Central memory CD8-positive, alpha-beta T cell (primary cell): ENCODE measurements around the gene KCNQ1.

Experiments used
- ATAC-seq: fragments of 150-1000 bp; cut with Tn5 transposase; replicated peaks from 2 replicates; pipeline ENCODE4 v1.10.0; 2022; ENCODE audit warnings: mild to moderate bottlenecking, moderate FRiP score, moderate number of reproducible peaks; ENCODE audit not compliant: poor library complexity, severe bottlenecking; ENCODE audit errors: extremely low read depth
- DNase-seq, 2 donors: peaks; one replicate each; pipeline ENCODE4 v3.0.0; 2021; ENCODE audit warnings: low spot score in 2 of 2
- H3K27ac Mint-ChIP-seq: one replicate; pipeline ENCODE4 v1.8.0; 2022; ENCODE audit warnings: low read depth, mild to moderate bottlenecking, moderate library complexity, mixed read lengths
- H3K27me3 Mint-ChIP-seq: one replicate; pipeline ENCODE4 v1.8.0; 2022; ENCODE audit warnings: mixed read lengths
- H3K36me3 Mint-ChIP-seq: one replicate; pipeline ENCODE4 v1.8.0; 2022; ENCODE audit warnings: mild to moderate bottlenecking, moderate library complexity, mixed read lengths; ENCODE audit not compliant: insufficient read depth
- H3K4me1 Mint-ChIP-seq: one replicate; pipeline ENCODE4 v1.8.0; 2022; ENCODE audit warnings: mixed read lengths
- H3K4me3 Mint-ChIP-seq: one replicate; pipeline ENCODE4 v1.8.0; 2022; ENCODE audit warnings: mild to moderate bottlenecking, moderate library complexity, mixed read lengths
- H3K9me3 Mint-ChIP-seq: one replicate; pipeline ENCODE4 v1.8.0; 2022; ENCODE audit warnings: mixed read lengths

The KCNQ1 gene, protein sequence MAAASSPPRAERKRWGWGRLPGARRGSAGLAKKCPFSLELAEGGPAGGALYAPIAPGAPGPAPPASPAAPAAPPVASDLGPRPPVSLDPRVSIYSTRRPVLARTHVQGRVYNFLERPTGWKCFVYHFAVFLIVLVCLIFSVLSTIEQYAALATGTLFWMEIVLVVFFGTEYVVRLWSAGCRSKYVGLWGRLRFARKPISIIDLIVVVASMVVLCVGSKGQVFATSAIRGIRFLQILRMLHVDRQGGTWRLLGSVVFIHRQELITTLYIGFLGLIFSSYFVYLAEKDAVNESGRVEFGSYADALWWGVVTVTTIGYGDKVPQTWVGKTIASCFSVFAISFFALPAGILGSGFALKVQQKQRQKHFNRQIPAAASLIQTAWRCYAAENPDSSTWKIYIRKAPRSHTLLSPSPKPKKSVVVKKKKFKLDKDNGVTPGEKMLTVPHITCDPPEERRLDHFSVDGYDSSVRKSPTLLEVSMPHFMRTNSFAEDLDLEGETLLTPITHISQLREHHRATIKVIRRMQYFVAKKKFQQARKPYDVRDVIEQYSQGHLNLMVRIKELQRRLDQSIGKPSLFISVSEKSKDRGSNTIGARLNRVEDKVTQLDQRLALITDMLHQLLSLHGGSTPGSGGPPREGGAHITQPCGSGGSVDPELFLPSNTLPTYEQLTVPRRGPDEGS

DNA sequence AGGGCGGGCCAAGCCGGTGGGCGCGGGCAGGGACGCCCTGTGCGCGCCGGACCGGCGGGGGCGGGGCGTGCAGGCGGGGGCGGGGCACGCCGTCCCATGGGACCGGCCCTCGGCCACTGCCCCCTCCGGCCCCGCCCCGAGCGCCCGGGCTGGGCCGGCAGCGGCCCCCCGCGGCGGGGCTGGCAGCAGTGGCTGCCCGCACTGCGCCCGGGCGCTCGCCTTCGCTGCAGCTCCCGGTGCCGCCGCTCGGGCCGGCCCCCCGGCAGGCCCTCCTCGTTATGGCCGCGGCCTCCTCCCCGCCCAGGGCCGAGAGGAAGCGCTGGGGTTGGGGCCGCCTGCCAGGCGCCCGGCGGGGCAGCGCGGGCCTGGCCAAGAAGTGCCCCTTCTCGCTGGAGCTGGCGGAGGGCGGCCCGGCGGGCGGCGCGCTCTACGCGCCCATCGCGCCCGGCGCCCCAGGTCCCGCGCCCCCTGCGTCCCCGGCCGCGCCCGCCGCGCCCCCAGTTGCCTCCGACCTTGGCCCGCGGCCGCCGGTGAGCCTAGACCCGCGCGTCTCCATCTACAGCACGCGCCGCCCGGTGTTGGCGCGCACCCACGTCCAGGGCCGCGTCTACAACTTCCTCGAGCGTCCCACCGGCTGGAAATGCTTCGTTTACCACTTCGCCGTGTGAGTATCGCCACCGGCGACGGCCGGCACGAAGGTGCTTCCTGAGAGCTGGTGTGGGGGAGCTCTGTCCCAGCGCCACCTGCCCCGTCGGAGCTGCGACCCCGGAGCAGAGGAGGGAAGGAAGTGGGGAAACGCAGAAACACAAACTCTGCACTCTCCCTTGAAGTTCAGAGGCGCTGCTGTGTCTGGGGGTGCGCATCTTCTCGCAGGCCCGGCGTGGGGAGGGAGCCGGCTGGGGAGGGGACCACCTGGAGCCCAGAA, at the start of gene KCNQ1:
KCNQ1 (plus strand) TSS at position 188 of the 925 bp plus-strand sequence; CDS start at position 279, 91 bp downstream.
- H3K4me1 Mint-ChIP-seq, result peaks cover 32% of the 10 kb centered on the region
- H3K4me3 Mint-ChIP-seq, result peak within 1 kb of the TSS; percentile 87
- H3K9me3 Mint-ChIP-seq, result no peaks in the 10 kb centered on the region
- ATAC-seq (peak; percentile 34), DNase-seq (no peak)
- H3K27me3 Mint-ChIP-seq, result peaks cover 16% of the 10 kb centered on the region
- peaks cover 2% of the 10 kb centered on the region for H3K36me3 Mint-ChIP-seq
- no peak within 1 kb of the TSS for H3K27ac Mint-ChIP-seq

DNA sequence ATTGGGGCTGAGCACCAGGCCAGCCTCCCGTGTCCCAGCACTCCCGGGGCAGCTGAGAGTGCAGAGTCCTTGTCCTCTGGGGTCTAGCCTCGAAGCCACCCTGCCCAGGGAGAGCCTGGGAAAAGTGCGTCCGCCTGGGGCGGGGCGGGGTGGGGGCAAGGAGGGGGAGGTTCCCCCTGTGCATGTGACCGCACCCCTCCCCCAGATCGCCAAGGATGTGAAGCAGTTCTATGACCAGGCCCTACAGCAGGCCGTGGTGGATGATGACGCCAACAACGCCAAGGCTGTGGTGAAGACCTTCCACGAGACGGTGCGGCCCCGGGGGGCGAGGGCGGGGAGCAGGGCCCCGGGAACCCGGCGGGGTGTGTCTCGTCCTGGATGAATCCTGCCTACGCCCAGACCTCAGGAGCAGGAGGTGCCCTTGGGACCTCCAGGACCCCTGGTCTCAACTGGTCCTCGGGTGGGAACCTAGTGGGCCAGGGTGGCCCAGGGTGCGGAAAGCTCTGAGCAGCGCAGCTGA, 49.5 kb upstream of the KCNQ1 start:
- ATAC-seq (no peak), DNase-seq (no peak)
- H3K4me3 Mint-ChIP-seq, result peak overlapping the region; percentile 48
- no peaks in the 10 kb centered on the region for H3K27me3 Mint-ChIP-seq
- peaks cover 11% of the 10 kb centered on the region for H3K4me1 Mint-ChIP-seq
- peaks cover 41% of the 10 kb centered on the region for H3K36me3 Mint-ChIP-seq
- H3K9me3 Mint-ChIP-seq, result no peaks in the 10 kb centered on the region
- no peak overlapping the region for H3K27ac Mint-ChIP-seq

DNA sequence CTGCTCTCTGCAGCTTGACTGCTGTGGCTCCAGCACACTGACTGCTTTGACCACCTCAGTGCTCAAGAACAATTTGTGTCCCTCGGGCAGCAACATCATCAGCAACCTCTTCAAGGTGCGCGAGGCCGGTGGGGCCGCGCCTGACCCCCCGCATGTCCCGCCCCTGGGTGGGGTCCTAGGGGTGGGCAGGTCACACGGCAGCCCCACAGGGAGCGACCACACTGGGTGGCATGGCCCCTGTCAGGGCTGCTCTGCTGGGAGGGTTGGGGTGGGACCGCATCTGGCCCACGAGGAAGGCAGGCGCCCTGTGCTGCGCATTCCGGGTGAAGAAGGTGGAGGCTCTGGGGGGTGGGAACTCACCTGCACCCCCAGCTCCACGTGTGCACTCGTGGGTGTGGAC, 49.0 kb upstream of the KCNQ1 start:
- H3K9me3 Mint-ChIP-seq, result no peaks in the 10 kb centered on the region

DNA sequence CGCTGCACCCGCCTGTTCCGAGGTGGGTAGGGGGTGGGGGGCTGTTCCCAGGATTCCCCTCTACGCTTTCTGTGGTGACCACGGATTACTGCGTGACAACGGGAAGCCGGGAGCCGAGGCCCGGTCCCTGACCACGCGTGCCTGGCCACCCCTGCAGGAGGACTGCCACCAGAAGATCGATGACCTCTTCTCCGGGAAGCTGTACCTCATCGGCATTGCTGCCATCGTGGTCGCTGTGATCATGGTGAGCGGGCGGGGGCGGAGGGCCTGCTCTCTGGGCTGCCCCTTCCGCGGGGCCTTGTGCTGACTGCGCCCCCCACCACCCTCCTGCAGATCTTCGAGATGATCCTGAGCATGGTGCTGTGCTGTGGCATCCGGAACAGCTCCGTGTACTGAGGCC, 48.3 kb upstream of the KCNQ1 start:
- DNase-seq (no peak), ATAC-seq (no peak)
- Mint-ChIP-seq H3K9me3 (no peaks in the 10 kb centered on the region), H3K27me3 (no peaks in the 10 kb centered on the region), H3K4me1 (peaks cover 11% of the 10 kb centered on the region), H3K36me3 (peaks cover 41% of the 10 kb centered on the region), H3K4me3 (no peak overlapping the region), H3K27ac (no peak overlapping the region)

More for the DNA sequence above, 49.0 kb upstream of the KCNQ1 start:
- H3K4me1 Mint-ChIP-seq, result peaks cover 7% of the 10 kb centered on the region
- no peak for ATAC-seq
- H3K36me3 Mint-ChIP-seq, result peaks cover 41% of the 10 kb centered on the region
- H3K27me3 Mint-ChIP-seq, result no peaks in the 10 kb centered on the region
- H3K27ac Mint-ChIP-seq, result no peak overlapping the region
- DNase-seq, result no peak
- no peak overlapping the region for H3K4me3 Mint-ChIP-seq

DNA sequence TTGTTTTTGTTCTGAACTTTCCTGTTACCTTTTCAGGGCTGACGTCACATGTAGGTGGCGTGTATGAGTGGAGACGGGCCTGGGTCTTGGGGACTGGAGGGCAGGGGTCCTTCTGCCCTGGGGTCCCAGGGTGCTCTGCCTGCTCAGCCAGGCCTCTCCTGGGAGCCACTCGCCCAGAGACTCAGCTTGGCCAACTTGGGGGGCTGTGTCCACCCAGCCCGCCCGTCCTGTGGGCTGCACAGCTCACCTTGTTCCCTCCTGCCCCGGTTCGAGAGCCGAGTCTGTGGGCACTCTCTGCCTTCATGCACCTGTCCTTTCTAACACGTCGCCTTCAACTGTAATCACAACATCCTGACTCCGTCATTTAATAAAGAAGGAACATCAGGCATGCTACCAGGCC, 47.8 kb upstream of the KCNQ1 start:
- Mint-ChIP-seq H3K36me3 (peaks cover 43% of the 10 kb centered on the region), H3K9me3 (no peaks in the 10 kb centered on the region), H3K4me3 (no peak overlapping the region), H3K4me1 (peaks cover 13% of the 10 kb centered on the region), H3K27me3 (no peaks in the 10 kb centered on the region), H3K27ac (no peak overlapping the region)
- no peak for ATAC-seq
- DNase-seq, result no peak

DNA sequence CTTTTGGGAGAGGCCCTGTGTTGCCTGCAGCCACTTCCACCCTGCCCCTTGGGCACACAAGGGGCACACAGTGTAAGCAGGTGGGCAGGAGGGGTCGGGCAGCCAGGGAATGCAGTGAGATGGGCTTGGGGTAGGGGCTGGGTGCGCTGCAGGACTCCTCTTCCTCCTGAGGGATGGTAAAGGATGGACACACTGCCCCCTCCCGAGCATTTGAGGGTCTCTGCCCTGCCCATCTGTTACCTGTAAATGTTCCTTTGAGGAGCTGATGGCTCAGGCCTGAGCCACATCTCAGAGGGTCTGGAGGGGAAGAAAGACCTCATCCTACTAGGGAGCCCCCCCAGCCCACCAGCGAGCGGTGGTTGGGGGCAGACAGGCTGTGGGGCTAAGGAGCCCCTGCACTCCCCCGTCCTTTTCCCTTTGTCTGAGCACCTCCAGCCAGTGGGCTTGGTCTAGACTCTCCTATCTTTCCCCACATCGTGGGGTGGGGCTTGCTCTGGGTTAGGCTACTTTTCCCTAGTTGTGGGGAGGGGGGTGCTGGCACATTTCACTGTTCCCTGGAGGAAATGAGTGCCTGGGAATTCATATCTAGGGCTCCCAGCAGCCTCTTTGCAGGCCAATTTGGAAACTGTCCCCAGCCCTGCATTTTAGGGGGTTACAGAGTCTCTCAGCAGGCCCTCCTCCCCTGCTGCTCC, 46.0 kb upstream of the KCNQ1 start:
- H3K27me3 Mint-ChIP-seq, result no peaks in the 10 kb centered on the region
- H3K27ac Mint-ChIP-seq, result peak overlapping the region; percentile 96

DNA sequence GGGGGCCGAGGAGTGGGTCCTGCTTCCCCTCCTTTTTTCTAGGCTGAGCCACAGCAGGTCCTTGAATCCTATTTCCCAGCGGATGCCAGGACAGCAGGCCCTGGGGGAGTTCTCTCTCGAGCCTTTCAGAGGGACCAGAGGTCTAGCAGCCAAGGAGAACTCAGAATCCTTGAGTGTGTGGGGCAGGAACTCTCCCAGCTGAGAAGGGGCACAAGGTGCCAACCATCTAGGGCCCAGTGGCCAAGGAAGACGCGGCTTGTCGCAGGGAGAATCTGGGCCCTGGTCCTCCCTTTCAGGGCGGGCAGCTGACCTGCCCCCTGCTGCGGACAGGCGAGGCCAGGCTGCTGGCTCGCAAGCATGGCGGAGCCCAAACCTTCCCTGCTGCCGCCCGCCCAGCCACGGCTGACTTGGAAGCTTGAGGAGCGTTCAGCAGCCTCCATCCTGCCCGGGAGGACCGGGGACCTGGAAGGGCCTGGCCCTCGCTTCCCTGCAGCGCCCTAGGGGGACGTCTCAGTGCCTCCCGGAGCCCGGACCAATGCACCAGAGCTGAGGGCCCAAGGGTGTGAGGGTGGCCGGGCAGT, 45.2 kb upstream of the KCNQ1 start:
- peak in 1 of 2 donors; percentile 40 for DNase-seq
- H3K9me3 Mint-ChIP-seq, result no peaks in the 10 kb centered on the region
- peak overlapping the region; percentile 96 for H3K27ac Mint-ChIP-seq
- H3K4me1 Mint-ChIP-seq, result peaks cover 13% of the 10 kb centered on the region
- H3K27me3 Mint-ChIP-seq, result no peaks in the 10 kb centered on the region
- ATAC-seq, result peak; percentile 3
- H3K36me3 Mint-ChIP-seq, result peaks cover 42% of the 10 kb centered on the region
- H3K4me3 Mint-ChIP-seq, result peak overlapping the region; percentile 94

More for the DNA sequence above, 46.0 kb upstream of the KCNQ1 start:
- ATAC-seq, result no peak
- H3K4me3 Mint-ChIP-seq, result peak overlapping the region; percentile 94
- peaks cover 13% of the 10 kb centered on the region for H3K4me1 Mint-ChIP-seq
- H3K36me3 Mint-ChIP-seq, result peaks cover 45% of the 10 kb centered on the region
- DNase-seq, result no peak
- H3K9me3 Mint-ChIP-seq, result no peaks in the 10 kb centered on the region

DNA sequence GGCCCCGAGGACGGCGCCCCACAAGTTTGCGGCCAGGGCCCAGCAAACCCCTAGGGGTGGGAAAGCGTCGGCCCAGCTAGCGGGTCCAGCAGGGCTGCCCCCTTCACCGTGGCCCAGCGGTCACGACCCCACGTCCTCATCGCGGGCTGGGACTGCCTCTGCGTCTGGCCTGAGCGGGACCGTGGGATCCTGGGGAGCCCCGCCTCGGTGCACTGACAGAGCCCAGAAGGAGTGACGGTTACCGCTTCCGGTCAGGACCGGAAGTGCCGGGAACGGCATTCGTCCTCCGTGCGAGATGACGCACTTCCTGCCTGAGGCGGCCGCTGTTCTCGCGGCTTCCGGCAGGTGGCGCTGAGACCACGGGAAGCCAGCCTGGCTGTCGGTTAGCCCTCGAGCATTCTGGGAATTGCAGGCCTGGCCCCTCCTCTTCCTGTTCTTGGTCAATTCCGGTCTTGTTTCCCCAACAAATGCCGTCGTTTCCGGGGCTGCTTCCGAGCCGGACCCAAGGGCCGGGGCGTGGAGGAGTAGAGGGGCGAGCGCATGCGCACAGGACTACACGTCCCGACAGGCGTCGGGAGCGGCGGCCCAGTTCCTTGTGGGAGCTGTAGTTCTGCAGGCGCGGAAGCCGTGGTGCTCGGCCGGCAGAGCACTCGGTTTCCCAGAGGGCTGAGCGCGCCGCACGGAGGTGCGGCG, 44.6 kb upstream of the KCNQ1 start, which contains the start of gene TSSC4:
TSSC4 (plus strand) TSS at position 682 of the 693 bp plus-strand sequence. CDS start 1,884 bp downstream, outside the sequence.
- ATAC-seq (peak; percentile 87), DNase-seq (peak; percentile 99 to 100)
- Mint-ChIP-seq H3K9me3 (no peaks in the 10 kb centered on the region), H3K27ac (peak within 1 kb of the TSS; percentile 96), H3K27me3 (no peaks in the 10 kb centered on the region), H3K4me3 (peak within 1 kb of the TSS; percentile 94), H3K36me3 (peaks cover 38% of the 10 kb centered on the region), H3K4me1 (peaks cover 13% of the 10 kb centered on the region)

DNA sequence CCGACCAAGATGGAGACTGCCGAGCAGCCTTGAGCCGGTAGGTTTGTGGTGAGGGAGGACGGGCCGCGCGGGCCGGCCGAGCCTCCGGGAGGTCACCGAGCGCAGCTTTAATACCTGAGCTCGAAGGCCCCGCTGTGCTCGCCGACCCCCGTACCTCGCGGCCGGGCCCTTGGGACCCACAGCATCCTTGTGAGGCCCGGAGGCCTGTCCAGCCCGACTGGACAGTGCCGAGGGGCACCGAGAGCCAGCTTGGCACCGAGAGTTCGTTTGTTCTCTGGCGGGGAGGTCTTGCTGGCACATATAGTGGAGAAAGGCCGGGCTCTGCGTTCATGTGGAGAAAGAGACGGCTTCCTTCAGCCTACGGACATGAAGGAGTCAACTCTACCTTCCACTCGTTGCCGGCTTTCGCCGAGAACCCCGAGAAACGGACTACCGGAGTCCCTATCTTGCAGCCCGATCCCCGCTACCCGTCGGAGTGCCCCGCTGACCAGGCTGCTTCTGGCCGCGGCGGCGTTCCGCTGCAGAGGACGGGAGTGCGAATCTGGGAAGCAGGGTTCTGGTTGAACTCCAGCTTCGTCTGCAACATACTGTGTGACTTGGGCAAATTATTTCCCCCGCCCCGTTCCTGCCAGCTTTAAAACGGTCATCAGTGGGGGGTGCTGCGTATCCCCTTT, 43.9 kb upstream of the KCNQ1 start:
- Mint-ChIP-seq H3K27me3 (no peaks in the 10 kb centered on the region), H3K4me1 (peaks cover 13% of the 10 kb centered on the region), H3K27ac (peak overlapping the region; percentile 96), H3K9me3 (no peaks in the 10 kb centered on the region), H3K36me3 (peaks cover 37% of the 10 kb centered on the region), H3K4me3 (peak overlapping the region; percentile 94)
- DNase-seq, result no peak
- ATAC-seq, result no peak

DNA sequence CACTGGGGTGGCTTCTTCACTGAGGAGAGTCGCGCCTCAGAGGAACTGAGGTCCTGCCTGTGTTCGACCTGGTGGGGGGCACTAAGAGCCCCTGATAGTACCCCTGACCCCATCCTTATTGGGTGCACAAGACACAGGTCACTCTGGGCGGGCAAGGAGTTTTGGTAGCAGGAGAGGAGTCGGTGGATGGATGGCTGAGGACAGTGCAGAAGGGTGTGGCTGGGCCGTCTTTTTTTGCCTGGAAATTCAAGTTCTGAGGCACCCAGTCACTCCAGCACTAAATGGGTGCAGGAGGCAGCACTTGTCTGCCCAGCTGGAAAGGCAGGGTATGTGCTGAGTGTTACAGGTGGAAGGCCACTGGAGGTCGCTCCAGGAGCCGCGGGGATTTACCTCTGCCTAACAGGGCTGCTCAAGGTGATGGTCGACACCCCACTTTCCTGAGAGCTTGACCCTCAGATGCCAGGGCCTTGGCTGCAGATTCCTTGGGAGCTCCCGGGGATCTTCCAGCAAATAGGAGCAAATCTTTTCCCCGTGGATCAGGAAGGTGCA, 43.3 kb upstream of the KCNQ1 start:
- H3K36me3 Mint-ChIP-seq, result peaks cover 34% of the 10 kb centered on the region
- ATAC-seq, result no peak
- H3K9me3 Mint-ChIP-seq, result no peaks in the 10 kb centered on the region

More for the DNA sequence above, 43.3 kb upstream of the KCNQ1 start:
- Mint-ChIP-seq H3K27me3 (no peaks in the 10 kb centered on the region), H3K27ac (no peak overlapping the region), H3K4me3 (peak overlapping the region; percentile 94), H3K4me1 (peaks cover 13% of the 10 kb centered on the region)
- DNase-seq, result no peak
